ENCODE data around the gene PDE4D.

GRCh38 chr5:59923465-59923864, 29.9 kb upstream of the PDE4D start:
- TF ChIP-seq CTCF (conservative IDR thresholded peaks at IDR 0.05; ENCODE audit: low read depth, low read length) (no peak), EZH2 (IDR thresholded peaks at IDR 0.05; ENCODE audit: low read length, unreplicated experiment) (no peak)
